ENCODE data around the gene PHLDA3. TPM values are rescaled to one million over a fixed set of nuclear protein-coding genes. Genes with fewer than 3 reads are reported as not detected.

Gene PHLDA3
- total and polyA plus RNA-seq, 2 of the 13 experiments (the other 11 are each of a cell fraction or from before 2014, with no cell fraction given), result 16.7 to 33.6 TPM

- no peak for TF ChIP-seq ZBTB8A (CRISPR knock-in tag; IDR thresholded peaks at IDR 0.05; ENCODE audit: borderline replicate concordance, low read depth)
Measured at GRCh38 chr1:201480231-201481003, 11.4 kb upstream of the PHLDA3 start (continued).

- FAIRE-seq (no peak), ATAC-seq (no peak), DNase-seq (ENCODE audit: low spot score) (no peak)
- H3K27ac ChIP-seq (ENCODE audit: extremely low read length, insufficient read depth, low read length), result no peak overlapping the region
- ChIA-PET POLR2A (interaction anchor here (1.8 to 4.5 kb wide), 2 partner anchors 10 to 15 kb away, joined by 7 to 37 read pairs; partner anchors contain the start of gene PHLDA3), CTCF (ENCODE audit: low intra/inter-chr PET ratio, low total read pairs) (interaction anchor here (4.7 kb wide), 1 partner anchor 34 kb away, joined by 226 read pairs; no protein-coding TSS in a partner anchor)
- H2AFZ ChIP-seq (ENCODE audit: low read length), result no peak overlapping the region
- peaks cover 4 to 46% of the 10 kb centered on the region in 2 experiments; a peak in 3 of 5 replicates for H3K27me3 ChIP-seq (ENCODE audit: control insufficient read depth in 1 of 2, insufficient read depth in 2 of 2, low read length in 2 of 2)
- in situ Hi-C loops (cut with HindIII; ENCODE audit: extremely low pct_ligation_motif_present, low pct_unique_long_range_greater_than_20kb) (loop anchor here (5.0 kb wide), 1 partner anchor 33 kb away; no protein-coding TSS in a partner anchor), intact Hi-C loops (cut with micrococcal nuclease; ENCODE audit: unreplicated experiment) (no loop called here)
- peaks cover 0 to 1% of the 10 kb centered on the region in 2 experiments; a peak in 1 of 5 replicates for H3K36me3 ChIP-seq (replicated peaks in 1 of 2; ENCODE audit: control insufficient read depth in 1 of 2, insufficient read depth in 2 of 2, low read length in 2 of 2)
- H3K79me2 ChIP-seq (ENCODE audit: insufficient read depth, low read length), result no peaks in the 10 kb centered on the region
- WGBS (ENCODE audit: low lambda C conversion rate), result 67% methylated on average over 4 of the region's 4 CpGs
- H4K20me1 ChIP-seq (ENCODE audit: insufficient read depth, low read length), result no peaks in the 10 kb centered on the region
- peaks cover 29% of the 10 kb centered on the region for H3K4me1 ChIP-seq (ENCODE audit: insufficient read depth, low read length)
- H3K9me3 ChIP-seq (ENCODE audit: low read length), result no peaks in the 10 kb centered on the region
- H3K4me2 ChIP-seq (ENCODE audit: low read depth, low read length), result no peak overlapping the region
- no peak overlapping the region for H3K4me3 ChIP-seq (replicated peaks in 1 of 3; ENCODE audit: insufficient read depth in 1 of 3, low read depth in 2 of 3, low read length in 3 of 3)
- H3K9ac ChIP-seq (ENCODE audit: insufficient read depth, low read depth, low read length), result no peak overlapping the region
- BruUV-seq (replicated peaks), result no TSS peak
- TF ChIP-seq REPIN1 (CRISPR knock-in tag; IDR thresholded peaks at IDR 0.05; ENCODE audit: borderline replicate concordance, low read depth) (no peak), CBX2 (IDR thresholded peaks at IDR 0.05; ENCODE audit: low read depth, low read length) (no peak), CBX2 (CRISPR knock-in tag; IDR thresholded peaks at IDR 0.05; ENCODE audit: low read depth) (no peak), ZNF496 (CRISPR knock-in tag; IDR thresholded peaks at IDR 0.05; ENCODE audit: insufficient replicate concordance) (no peak), SNAPC2 (CRISPR knock-in tag; IDR thresholded peaks at IDR 0.05) (no peak), ZNF652 (CRISPR knock-in tag; IDR thresholded peaks at IDR 0.05; ENCODE audit: borderline replicate concordance, low read depth) (no peak), ZSCAN30 (CRISPR knock-in tag; IDR thresholded peaks at IDR 0.05) (no peak), PBX2 (CRISPR knock-in tag; IDR thresholded peaks at IDR 0.05) (no peak), ZNF343 (CRISPR knock-in tag; IDR thresholded peaks at IDR 0.05) (no peak), SPEN (CRISPR knock-in tag; IDR thresholded peaks at IDR 0.05; ENCODE audit: low read depth) (no peak), CTCF (CRISPR knock-in tag; IDR thresholded peaks at IDR 0.05) (no peak), SMARCC2 (IDR thresholded peaks at IDR 0.05) (no peak), ZNF660 (CRISPR knock-in tag; IDR thresholded peaks at IDR 0.05; ENCODE audit: borderline replicate concordance, low read depth) (no peak), ZNF597 (CRISPR knock-in tag; IDR thresholded peaks at IDR 0.05) (no peak), ATRX (CRISPR knock-in tag; IDR thresholded peaks at IDR 0.05; ENCODE audit: borderline replicate concordance) (no peak), ZNF275 (CRISPR knock-in tag; IDR thresholded peaks at IDR 0.05; ENCODE audit: borderline replicate concordance) (no peak)
Measured at GRCh38 chr1:201479201-201479730, 10.3 kb upstream of the PHLDA3 start.
